Skin of body (tissue), 2 donors: ENCODE measurements around the gene ZNF530. TPM values are rescaled to one million over a fixed set of nuclear protein-coding genes. Genes with fewer than 3 reads are reported as not detected.

Source experiments
- DNase-seq: peaks from one replicate; lab custom pipeline; 2025; lab: John Stamatoyannopoulos, UW
- total RNA-seq: library from RNA; depleted of rRNA; stranded (reverse); fragments of >200 nt; gene quantifications from one replicate; pipeline ENCODE4 v1.2.3, GENCODE V29; 2014

ZNF530 gene
- 3.4 TPM for total RNA-seq

- DNase-seq: peak; percentile 90
Measured at GRCh38 chr19:57599761-57600383, at the start of gene ZNF530. TSS of gene ZNF530 (plus strand) at chr19:57599885. CDS start at chr19:57604346, 4,461 bp downstream.

- no peak for DNase-seq
Measured at GRCh38 chr19:57552432-57552831, 47.3 kb upstream of the ZNF530 start.

GRCh38 chr19:57557659-57558058, 42.0 kb upstream of the ZNF530 start:
- no peak for DNase-seq

GRCh38 chr19:57558525-57558924, 41.2 kb upstream of the ZNF530 start:
- no peak for DNase-seq

- DNase-seq: no peak
Measured at GRCh38 chr19:57559008-57559403, 40.7 kb upstream of the ZNF530 start.

GRCh38 chr19:57559404-57560025, 40.2 kb upstream of the ZNF530 start, which contains the start of gene ZNF550:
TSS of gene ZNF550 (minus strand) at chr19:57559863. CDS start at chr19:57559682, 181 bp downstream.
- DNase-seq: peak; percentile 80

- DNase-seq: peak; percentile 3
Measured at GRCh38 chr19:57560049-57560491, 39.6 kb upstream of the ZNF530 start.

- no peak for DNase-seq
Measured at GRCh38 chr19:57563547-57563946, 36.1 kb upstream of the ZNF530 start.

GRCh38 chr19:57566396-57567265, 33.1 kb upstream of the ZNF530 start:
- no peak for DNase-seq

- no peak for DNase-seq
Measured at GRCh38 chr19:57570707-57571106, 29.0 kb upstream of the ZNF530 start.

GRCh38 chr19:57572415-57572947, 27.2 kb upstream of the ZNF530 start:
- no peak for DNase-seq

- no peak for DNase-seq
Measured at GRCh38 chr19:57576661-57577060, 23.0 kb upstream of the ZNF530 start.

- DNase-seq: peak; percentile 99
Measured at GRCh38 chr19:57578487-57579205, 21.0 kb upstream of the ZNF530 start, which contains the start of gene ZNF416. TSS of gene ZNF416 (minus strand) at chr19:57578911. CDS start at chr19:57578704, 207 bp downstream.

- no peak for DNase-seq
Measured at GRCh38 chr19:57583104-57583520, 16.6 kb upstream of the ZNF530 start.

- DNase-seq: peak; percentile 93
Measured at GRCh38 chr19:57583521-57584416, 15.9 kb upstream of the ZNF530 start, which contains the start of gene ZIK1. TSS of gene ZIK1 (plus strand) at chr19:57584145. CDS start at chr19:57584357, 212 bp downstream.

- DNase-seq: no peak
Measured at GRCh38 chr19:57587529-57587928, 12.2 kb upstream of the ZNF530 start.

- DNase-seq: no peak
Measured at GRCh38 chr19:57599377-57599760, 316 bp upstream of the ZNF530 start.

GRCh38 chr19:57606931-57607330, 7.2 kb downstream of the ZNF530 start:
- no peak for DNase-seq

GRCh38 chr19:57611113-57611512, 11.4 kb downstream of the ZNF530 start:
- DNase-seq: no peak
